MM.1S (cell line): ENCODE measurements around the gene REST.
"Not testable (repeated sequence)": the region's sequence is repeated elsewhere in the genome, so short reads cannot be mapped to it uniquely, and the experiment has no call there.

Source experiments
- EZH2 ChIP-seq: fragments of 300-600 bp; sonication (generic); optimal IDR thresholded peaks from 2 replicates; pipeline ENCODE3; 2017; ENCODE audit warnings: low read depth, mild to moderate bottlenecking, antibody characterized with exemption, low read length, mixed read lengths
- EZH2phosphoT487 ChIP-seq: fragments of 300-600 bp; sonication (generic); IDR thresholded peaks from 2 replicates; pipeline ENCODE4 v1.6.1; 2018; ENCODE audit warnings: antibody characterized with exemption, low read length
- TF ChIP-seq, protein P1 (sequence below): fragments of 300-600 bp; sonication (generic); IDR thresholded peaks from 2 replicates; pipeline ENCODE4 v1.5.1; 2016; ENCODE audit warnings: antibody characterized with exemption, low read length, mixed read lengths

DNA sequence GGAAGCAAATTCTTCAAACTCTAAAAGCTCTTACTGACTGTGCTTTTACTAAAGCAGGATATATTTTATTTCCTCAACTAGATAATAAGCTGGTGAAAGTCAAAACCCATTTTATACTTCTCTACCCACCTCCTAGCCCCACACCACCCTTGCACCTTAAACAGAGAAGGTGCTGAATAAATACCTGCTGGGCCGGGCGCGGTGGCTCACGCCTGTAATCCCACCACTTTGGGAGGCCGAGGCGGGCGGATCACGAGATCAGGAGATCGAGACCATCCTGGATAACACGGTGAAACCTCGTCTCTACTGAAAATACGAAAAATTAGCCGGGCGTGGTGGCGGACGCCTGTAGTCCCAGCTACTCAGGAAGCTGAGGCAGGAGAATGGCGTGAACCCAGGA, 9.9 kb upstream of the REST start:
- TF ChIP-seq, protein P1, sequence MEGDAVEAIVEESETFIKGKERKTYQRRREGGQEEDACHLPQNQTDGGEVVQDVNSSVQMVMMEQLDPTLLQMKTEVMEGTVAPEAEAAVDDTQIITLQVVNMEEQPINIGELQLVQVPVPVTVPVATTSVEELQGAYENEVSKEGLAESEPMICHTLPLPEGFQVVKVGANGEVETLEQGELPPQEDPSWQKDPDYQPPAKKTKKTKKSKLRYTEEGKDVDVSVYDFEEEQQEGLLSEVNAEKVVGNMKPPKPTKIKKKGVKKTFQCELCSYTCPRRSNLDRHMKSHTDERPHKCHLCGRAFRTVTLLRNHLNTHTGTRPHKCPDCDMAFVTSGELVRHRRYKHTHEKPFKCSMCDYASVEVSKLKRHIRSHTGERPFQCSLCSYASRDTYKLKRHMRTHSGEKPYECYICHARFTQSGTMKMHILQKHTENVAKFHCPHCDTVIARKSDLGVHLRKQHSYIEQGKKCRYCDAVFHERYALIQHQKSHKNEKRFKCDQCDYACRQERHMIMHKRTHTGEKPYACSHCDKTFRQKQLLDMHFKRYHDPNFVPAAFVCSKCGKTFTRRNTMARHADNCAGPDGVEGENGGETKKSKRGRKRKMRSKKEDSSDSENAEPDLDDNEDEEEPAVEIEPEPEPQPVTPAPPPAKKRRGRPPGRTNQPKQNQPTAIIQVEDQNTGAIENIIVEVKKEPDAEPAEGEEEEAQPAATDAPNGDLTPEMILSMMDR: not testable (repeated sequence)
- not testable (repeated sequence) for TF ChIP-seq EZH2, EZH2phosphoT487
